Trophoblast cell (in vitro differentiated cells and primary cell): ENCODE data around the gene SYT6.

Experiments
- DNase-seq, 2 donors: peaks; one replicate each; pipeline ENCODE4 v3.0.0-alpha.2; 2016
- H2AFZ ChIP-seq: 2 replicates; pipeline ENCODE4 v1.6.1; 2013; ENCODE audit warnings: low read length, moderate library complexity, mild to moderate bottlenecking; ENCODE audit not compliant: insufficient read depth, poor library complexity
- H2AK5ac ChIP-seq: 2 replicates; pipeline ENCODE4 v1.6.1; 2013; ENCODE audit warnings: mild to moderate bottlenecking, low read length
- H2BK120ac ChIP-seq: 2 replicates; pipeline ENCODE4 v1.6.1; 2013; ENCODE audit warnings: low read length, mild to moderate bottlenecking, moderate library complexity; ENCODE audit not compliant: insufficient read depth, poor library complexity
- H2BK12ac ChIP-seq: 2 replicates; pipeline ENCODE4 v1.6.1; 2013; ENCODE audit warnings: mild to moderate bottlenecking, low read length, moderate library complexity
- H2BK5ac ChIP-seq: 2 replicates; pipeline ENCODE4 v1.6.1; 2013; ENCODE audit warnings: low read length, low read depth, moderate library complexity, mild to moderate bottlenecking; ENCODE audit not compliant: poor library complexity
- H3K14ac ChIP-seq: 2 replicates; pipeline ENCODE4 v1.6.1; 2013; ENCODE audit warnings: mild to moderate bottlenecking, low read length
- H3K18ac ChIP-seq: 2 replicates; pipeline ENCODE4 v1.6.1; 2013; ENCODE audit warnings: mild to moderate bottlenecking, low read length
- H3K23ac ChIP-seq: 2 replicates; pipeline ENCODE4 v1.6.1; 2013; ENCODE audit warnings: low read length
- H3K27ac ChIP-seq: 2 replicates; pipeline ENCODE4 v1.5.1; 2013; ENCODE audit warnings: low read depth, mild to moderate bottlenecking, inconsistent platforms, low read length, moderate library complexity
- H3K27me3 ChIP-seq: 2 replicates; pipeline ENCODE4 v1.6.1; 2013; ENCODE audit warnings: inconsistent platforms, mild to moderate bottlenecking, low read length, moderate library complexity; ENCODE audit not compliant: insufficient read depth
- H3K36me3 ChIP-seq, 2 experiments: 1 replicate in 1 of 2; 2 replicates in 1 of 2; pipeline ENCODE4 v1.6.1; 2013; ENCODE audit warnings: low read length in 2 of 2, mild to moderate bottlenecking in 2 of 2, moderate library complexity in 1 of 2; ENCODE audit not compliant: insufficient read depth in 2 of 2, control insufficient read depth in 1 of 2
- H3K4ac ChIP-seq: 2 replicates; pipeline ENCODE4 v1.6.1; 2013; ENCODE audit warnings: low read depth, mild to moderate bottlenecking, low read length, moderate library complexity
- H3K4me1 ChIP-seq, 2 experiments: 1 replicate in 1 of 2; 2 replicates in 1 of 2; pipeline ENCODE4 v1.6.1; 2013; ENCODE audit warnings: low read length in 2 of 2, mild to moderate bottlenecking in 2 of 2, moderate library complexity in 1 of 2; ENCODE audit not compliant: insufficient read depth in 2 of 2, control insufficient read depth in 1 of 2
- H3K4me2 ChIP-seq: 2 replicates; pipeline ENCODE4 v1.6.1; 2013; ENCODE audit warnings: inconsistent platforms, mild to moderate bottlenecking, low read length, moderate library complexity
- H3K4me3 ChIP-seq: 2 replicates; pipeline ENCODE4 v1.5.1; 2013; ENCODE audit warnings: mild to moderate bottlenecking, low read depth, low read length, inconsistent platforms
- H3K79me1 ChIP-seq: one replicate; pipeline ENCODE4 v1.6.1; 2013; ENCODE audit warnings: low read length
- H3K79me2 ChIP-seq: 2 replicates; pipeline ENCODE4 v1.6.1; 2013; ENCODE audit warnings: low read length, mild to moderate bottlenecking; ENCODE audit not compliant: control insufficient read depth, insufficient read depth, poor library complexity
- H3K9ac ChIP-seq: 2 replicates; pipeline ENCODE4 v1.6.1; 2013; ENCODE audit warnings: mild to moderate bottlenecking, low read length
- H3K9me3 ChIP-seq: 2 replicates; pipeline ENCODE4 v1.6.1; 2013; ENCODE audit warnings: low read depth, mild to moderate bottlenecking, control low read depth, inconsistent platforms, low read length; ENCODE audit not compliant: insufficient read depth
- H4K12ac ChIP-seq: 2 replicates; pipeline ENCODE4 v1.6.1; 2013; ENCODE audit warnings: low read depth, mild to moderate bottlenecking, low read length, moderate library complexity
- H4K8ac ChIP-seq: 2 replicates; pipeline ENCODE4 v1.6.1; 2013; ENCODE audit warnings: low read depth, mild to moderate bottlenecking, low read length, moderate library complexity
- H4K91ac ChIP-seq: one replicate; pipeline ENCODE4 v1.6.1; 2013; ENCODE audit warnings: low read depth, mild to moderate bottlenecking, low read length, moderate library complexity
- WGBS: extraction: QIAGEN DNeasy Blood & Tissue Kit; methylation state at CpG from one replicate; pipeline ENCODE4 v1.1.7; 2013; ENCODE audit warnings: missing lambda C conversion rate; ENCODE audit not compliant: insufficient read length, insufficient coverage; ENCODE audit errors: extremely low coverage; 5-methylcytosine and 5-hydroxymethylcytosine counted together

The SYT6 gene

DNA sequence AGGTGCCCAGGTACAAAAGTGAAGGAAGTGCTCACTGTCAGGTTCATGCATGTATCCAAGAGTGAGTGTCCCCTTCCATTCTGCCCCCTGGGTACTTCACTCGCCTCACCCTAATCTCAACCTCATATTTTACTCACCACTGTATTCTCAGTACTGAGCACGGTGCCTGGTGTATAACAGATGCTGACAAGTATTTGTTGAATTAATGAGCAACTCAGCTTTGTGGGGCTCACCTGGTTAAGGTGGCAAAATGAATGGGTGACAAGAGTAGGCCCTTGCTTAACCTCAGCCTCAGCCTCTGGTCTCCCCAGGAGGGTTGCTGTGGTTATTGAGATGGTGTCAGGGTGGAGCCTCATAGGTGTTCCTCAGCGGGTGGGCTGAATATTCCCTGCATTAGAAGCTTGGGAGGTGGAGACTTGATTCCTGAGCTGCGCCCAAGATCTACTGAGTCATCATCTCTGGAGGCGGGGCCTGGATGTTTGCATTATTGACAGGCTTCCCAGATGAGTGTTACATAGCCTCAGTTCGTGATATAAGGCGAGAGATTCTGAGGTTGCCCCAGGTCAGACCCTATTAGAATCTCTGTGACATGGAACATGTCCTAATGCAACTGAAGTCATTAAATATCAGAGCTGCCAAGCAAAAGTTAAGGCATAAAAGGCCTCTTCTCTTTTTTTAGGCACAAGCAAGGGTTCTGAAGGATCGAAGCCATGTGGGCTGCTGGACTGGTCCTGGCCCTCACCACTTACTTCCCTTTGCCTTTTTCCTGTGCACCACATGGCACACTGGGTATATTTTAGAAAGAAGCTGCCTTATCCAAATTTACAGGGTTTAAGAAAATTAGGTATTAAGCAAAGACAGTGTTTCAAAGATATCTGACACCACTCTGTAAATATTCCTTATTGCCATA lies 39.2 kb downstream of the SYT6 start:
- H2BK120ac ChIP-seq: no peak overlapping the region
- no peak overlapping the region for H3K18ac ChIP-seq
- H2BK12ac ChIP-seq: no peak overlapping the region
- H3K4me2 ChIP-seq: no peak overlapping the region
- no peak overlapping the region for H2AFZ ChIP-seq
- H3K79me1 ChIP-seq: no peaks in the 10 kb centered on the region
- H4K8ac ChIP-seq: no peak overlapping the region
- H3K4ac ChIP-seq: no peak overlapping the region
- H3K79me2 ChIP-seq: no peaks in the 10 kb centered on the region
- DNase-seq: peak in 1 of 2 donors; percentile 23
- H3K23ac ChIP-seq: no peak overlapping the region
- H3K4me1 ChIP-seq: peaks cover 22 to 34% of the 10 kb centered on the region in 2 experiments
- no peaks in the 10 kb centered on the region for H3K9me3 ChIP-seq
- H4K12ac ChIP-seq: no peak overlapping the region
- H3K36me3 ChIP-seq: no peaks in the 10 kb centered on the region
- H3K27me3 ChIP-seq: no peaks in the 10 kb centered on the region
- no peak overlapping the region for H4K91ac ChIP-seq
- no peak overlapping the region for H3K14ac ChIP-seq
- no peak overlapping the region for H2AK5ac ChIP-seq
- H3K4me3 ChIP-seq: no peak overlapping the region
- H3K27ac ChIP-seq: no peak overlapping the region
- no peak overlapping the region for H3K9ac ChIP-seq
- no CpG with 5 or more reads among the region's 8 CpGs for WGBS
- no peak overlapping the region for H2BK5ac ChIP-seq

DNA sequence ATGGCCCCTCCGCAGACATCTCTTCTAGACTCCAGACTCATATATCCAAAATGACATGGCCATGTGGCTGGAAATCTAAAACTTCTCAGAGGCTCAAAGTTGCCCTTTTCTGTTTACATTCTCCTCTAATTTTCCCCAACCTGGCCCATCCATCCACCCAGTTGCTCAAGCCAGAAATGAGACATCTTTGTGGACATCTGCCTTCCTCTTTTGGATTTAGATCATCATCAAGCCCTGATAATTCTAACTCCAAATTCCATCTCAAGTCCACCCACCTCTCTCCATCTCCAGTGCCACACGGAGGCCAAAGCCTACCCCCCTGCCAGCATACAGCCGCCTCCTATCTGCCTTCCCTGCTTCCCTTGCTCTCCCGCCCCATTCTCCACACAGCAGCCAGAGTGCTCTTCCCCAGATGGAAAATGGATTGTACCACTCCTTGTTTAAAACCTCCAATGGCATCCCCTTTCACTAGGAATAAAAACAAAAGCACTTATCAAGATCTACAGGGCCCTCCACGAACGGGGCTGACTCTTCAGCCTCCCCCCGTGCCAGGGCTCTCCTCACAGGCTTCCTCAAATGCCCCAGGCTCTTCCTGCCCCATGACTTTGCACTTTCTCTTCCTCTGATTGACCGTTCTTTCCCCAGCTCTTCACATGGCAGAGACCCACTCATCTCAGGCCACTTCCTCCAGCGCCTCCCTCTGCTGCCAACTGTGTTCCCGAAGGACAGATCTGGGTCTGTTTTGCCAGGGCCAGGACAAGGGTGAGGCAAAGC lies 40.1 kb downstream of the SYT6 start:
- peak in 1 of 2 donors; percentile 16 for DNase-seq
- H3K14ac ChIP-seq: no peak overlapping the region
- H3K36me3 ChIP-seq: no peaks in the 10 kb centered on the region
- no peak overlapping the region for H4K12ac ChIP-seq
- H3K4me2 ChIP-seq: no peak overlapping the region
- H2BK12ac ChIP-seq: no peak overlapping the region
- peaks cover 20 to 32% of the 10 kb centered on the region in 2 experiments for H3K4me1 ChIP-seq
- H2AFZ ChIP-seq: no peak overlapping the region
- no peak overlapping the region for H2BK5ac ChIP-seq
- H2BK120ac ChIP-seq: no peak overlapping the region
- no peak overlapping the region for H3K4me3 ChIP-seq
- no peak overlapping the region for H3K9ac ChIP-seq
- no peak overlapping the region for H3K18ac ChIP-seq
- no peaks in the 10 kb centered on the region for H3K27me3 ChIP-seq
- no peaks in the 10 kb centered on the region for H3K79me1 ChIP-seq
- H3K79me2 ChIP-seq: no peaks in the 10 kb centered on the region
- WGBS: no CpG with 5 or more reads among the region's 10 CpGs
- H3K4ac ChIP-seq: no peak overlapping the region
- no peak overlapping the region for H3K23ac ChIP-seq
- no peak overlapping the region for H4K8ac ChIP-seq
- no peak overlapping the region for H2AK5ac ChIP-seq
- no peak overlapping the region for H3K27ac ChIP-seq
- no peak overlapping the region for H4K91ac ChIP-seq
- no peaks in the 10 kb centered on the region for H3K9me3 ChIP-seq

DNA sequence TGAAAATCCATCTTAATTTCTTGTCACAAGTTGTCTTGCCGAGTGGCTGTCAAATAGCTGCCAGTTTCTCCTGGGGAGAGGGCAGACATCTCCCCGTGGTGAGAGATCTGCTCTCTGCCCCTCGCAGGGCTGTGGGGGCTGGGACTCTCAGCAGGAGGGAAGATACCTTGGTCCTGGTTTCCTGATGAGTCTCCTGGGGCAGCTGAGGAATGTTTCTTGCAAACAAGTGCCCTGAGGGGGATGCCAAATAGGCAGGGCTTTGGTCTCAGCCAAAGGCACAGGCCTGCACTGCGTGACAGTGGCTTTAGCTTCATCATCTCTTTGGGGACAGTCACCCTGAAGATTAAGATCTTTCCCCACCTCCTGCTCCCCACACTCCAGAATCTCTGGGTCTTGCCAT lies 40.9 kb downstream of the SYT6 start:
- Histone ChIP-seq H3K18ac (no peak overlapping the region), H3K4ac (no peak overlapping the region), H3K36me3 (no peaks in the 10 kb centered on the region), H4K8ac (no peak overlapping the region), H3K14ac (no peak overlapping the region), H4K12ac (no peak overlapping the region), H3K4me3 (no peak overlapping the region), H3K9ac (no peak overlapping the region), H2BK5ac (no peak overlapping the region), H2AK5ac (no peak overlapping the region), H3K79me1 (no peaks in the 10 kb centered on the region), H3K9me3 (no peaks in the 10 kb centered on the region), H3K4me1 (peaks cover 16 to 27% of the 10 kb centered on the region in 2 experiments), H3K27me3 (no peaks in the 10 kb centered on the region), H2BK12ac (no peak overlapping the region), H3K27ac (no peak overlapping the region), H2AFZ (no peak overlapping the region), H4K91ac (no peak overlapping the region), H3K23ac (no peak overlapping the region), H2BK120ac (no peak overlapping the region), H3K79me2 (no peaks in the 10 kb centered on the region), H3K4me2 (no peak overlapping the region)
- DNase-seq: peak; percentile 17 to 54
- no CpG with 5 or more reads among the region's 4 CpGs for WGBS

DNA sequence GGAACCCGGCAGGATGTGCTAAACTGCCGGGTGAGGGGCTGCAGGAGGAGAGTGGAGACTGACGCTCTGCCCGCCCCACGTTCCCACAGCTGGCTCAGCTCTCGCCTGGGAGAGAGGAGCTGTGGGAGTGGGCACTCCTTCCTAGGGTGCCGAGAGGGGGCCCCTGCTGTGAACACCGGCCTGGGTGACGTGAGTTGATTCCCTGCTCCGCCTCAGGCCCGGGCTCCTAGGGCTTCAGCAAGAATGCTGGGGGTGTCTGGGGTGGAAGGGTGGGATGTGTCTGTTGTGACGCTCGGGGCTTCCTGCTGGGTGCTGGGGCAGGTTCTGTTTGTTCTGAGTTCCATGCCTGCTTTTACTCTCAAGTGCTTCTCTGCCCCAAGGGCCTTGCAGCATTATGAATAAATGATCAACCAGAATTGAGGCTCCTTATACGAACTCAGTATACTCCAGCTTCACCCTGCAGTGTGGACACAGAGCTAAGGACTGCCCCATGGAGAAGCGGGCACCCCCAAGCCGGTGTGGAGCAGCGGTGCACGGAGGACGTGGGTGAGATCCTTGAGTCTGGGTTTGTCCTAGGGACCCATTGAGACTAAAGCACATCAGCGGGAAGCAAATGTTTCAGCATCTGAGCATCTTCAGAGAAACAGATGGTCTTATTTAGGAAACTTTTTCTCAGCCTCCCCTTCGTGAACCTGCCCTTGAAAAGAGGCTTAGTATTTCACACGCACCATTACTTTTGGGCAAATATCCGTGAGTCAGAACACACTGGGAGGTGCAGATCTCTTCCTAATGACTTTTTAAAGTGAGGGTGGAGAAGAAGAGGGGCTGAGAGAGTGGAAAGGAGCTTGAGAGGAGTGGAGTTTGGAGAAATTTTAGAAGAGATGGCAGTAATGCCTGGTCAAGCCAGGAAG lies 41.7 kb downstream of the SYT6 start:
- Histone ChIP-seq H3K27me3 (no peaks in the 10 kb centered on the region), H3K14ac (no peak overlapping the region), H4K12ac (no peak overlapping the region), H3K9ac (no peak overlapping the region), H3K18ac (no peak overlapping the region), H2BK120ac (no peak overlapping the region), H2BK12ac (no peak overlapping the region), H3K36me3 (no peaks in the 10 kb centered on the region), H3K4ac (no peak overlapping the region), H3K9me3 (no peaks in the 10 kb centered on the region), H2AFZ (no peak overlapping the region), H3K4me1 (peaks cover 16 to 27% of the 10 kb centered on the region in 2 experiments), H2AK5ac (no peak overlapping the region), H4K91ac (no peak overlapping the region), H4K8ac (no peak overlapping the region), H3K27ac (no peak overlapping the region), H3K4me2 (no peak overlapping the region), H3K23ac (no peak overlapping the region), H3K79me1 (no peaks in the 10 kb centered on the region), H3K79me2 (no peaks in the 10 kb centered on the region), H2BK5ac (no peak overlapping the region), H3K4me3 (no peak overlapping the region)
- no CpG with 5 or more reads among the region's 23 CpGs for WGBS
- DNase-seq: no peak
